Measurements from ENCODE around the gene SMARCC1. TPM values are rescaled to one million over a fixed set of nuclear protein-coding genes. Genes with fewer than 3 reads are reported as not detected.
"Not testable (repeated sequence)": the region's sequence is repeated elsewhere in the genome, so short reads cannot be mapped to it uniquely, and the experiment has no call there.

SMARCC1 gene
- total RNA-seq = 10 to 100 TPM; 25.9 to 34.3 TPM

GRCh38 chr3:47781685-47782445, at the start of gene SMARCC1:
SMARCC1 (minus strand) TSS chr3:47781893; CDS start chr3:47781797, 96 bp downstream.
- Histone ChIP-seq H3K9me3 (no peaks in the 10 kb centered on the region), H3K4me3 (peak within 1 kb of the TSS; percentile 58 to 80), H3K27ac (peak within 1 kb of the TSS; percentile 93 to 98 (median 95)), H3K36me3 (replicated peaks in 1 of 2; ENCODE audit: insufficient read depth in 1 of 2, low read depth in 2 of 2) (no peaks in the 10 kb centered on the region), H3K4me1 (peaks cover 23% of the 10 kb centered on the region), H3K27me3 (no peaks in the 10 kb centered on the region)
- DNase-seq (peak; percentile 98 to 99 (median 98)), ATAC-seq (peak; percentile 97)
- peak; percentile 89 to 97 (median 96) for TF ChIP-seq POLR2A (IDR thresholded peaks at IDR 0.05)
- TF ChIP-seq CTCF (IDR thresholded peaks at IDR 0.05) = peak in 3 of 7 experiments; percentile 27 to 33 (median 30)
- WGBS, 2 donors = 0 to 1% methylated on average over 17 to 79 of the region's 79 CpGs
- intact Hi-C loops (cut with DNase I) = no loop called here

- not testable (repeated sequence) for H3K4me3 ChIP-seq, ATAC-seq, DNase-seq, H3K27me3 ChIP-seq, H3K9me3 ChIP-seq, H3K27ac ChIP-seq
- intact Hi-C loops (cut with DNase I) = loop anchor here (10.0 kb wide), 1 partner anchor 325 kb away; no protein-coding TSS in a partner anchor
- 86 to 92% methylated on average over 9 of the region's 9 CpGs for WGBS, 2 donors
- peaks cover 0 to 25% of the 10 kb centered on the region in 2 donors for H3K36me3 ChIP-seq (replicated peaks in 1 of 2; ENCODE audit: insufficient read depth in 1 of 2, low read depth in 2 of 2)
- H3K4me1 ChIP-seq = peaks cover 18% of the 10 kb centered on the region
Observed at GRCh38 chr3:47829482-47829881, 47.8 kb upstream of the SMARCC1 start.

GRCh38 chr3:47825590-47825989, 43.9 kb upstream of the SMARCC1 start:
- Histone ChIP-seq H3K4me1 (peaks cover 21% of the 10 kb centered on the region), H3K4me3 (peak overlapping the region; percentile 94), H3K27me3 (no peaks in the 10 kb centered on the region), H3K9me3 (no peaks in the 10 kb centered on the region), H3K36me3 (replicated peaks in 1 of 2; ENCODE audit: insufficient read depth in 1 of 2, low read depth in 2 of 2) (peaks cover 0 to 9% of the 10 kb centered on the region in 2 donors), H3K27ac (peak overlapping the region in 2 of 4 donors; percentile 74 to 79)
- ATAC-seq = no peak
- no peak for TF ChIP-seq POLR2A (IDR thresholded peaks at IDR 0.05)
- no peak for TF ChIP-seq CTCF (IDR thresholded peaks at IDR 0.05)
- intact Hi-C loops (cut with DNase I) = loop anchor here (10.0 kb wide), 1 partner anchor 329 kb away; no protein-coding TSS in a partner anchor
- DNase-seq = no peak
- WGBS, 2 donors = 10 to 17% methylated on average over 2 to 7 of the region's 7 CpGs

- ATAC-seq (peak; percentile 99), DNase-seq (peak; percentile 76 to 85 (median 80))
- Histone ChIP-seq H3K27ac (peak overlapping the region; percentile 5 to 79 (median 75)), H3K36me3 (replicated peaks in 1 of 2; ENCODE audit: insufficient read depth in 1 of 2, low read depth in 2 of 2) (peaks cover 0 to 6% of the 10 kb centered on the region in 2 donors), H3K4me1 (peaks cover 21% of the 10 kb centered on the region), H3K4me3 (peak overlapping the region; percentile 94), H3K9me3 (no peaks in the 10 kb centered on the region), H3K27me3 (no peaks in the 10 kb centered on the region)
- intact Hi-C loops (cut with DNase I) = loop anchor here (10.0 kb wide), 1 partner anchor 330 kb away; no protein-coding TSS in a partner anchor
- TF ChIP-seq CTCF (IDR thresholded peaks at IDR 0.05) = peak; percentile 54 to 98 (median 86)
- TF ChIP-seq POLR2A (IDR thresholded peaks at IDR 0.05) = peak; percentile 28 to 60 (median 47)
- 4 to 9% methylated on average over 18 to 75 of the region's 77 CpGs for WGBS, 2 donors
Observed at GRCh38 chr3:47824541-47825473, 43.1 kb upstream of the SMARCC1 start.

- no peaks in the 10 kb centered on the region for H3K9me3 ChIP-seq
- TF ChIP-seq CTCF (IDR thresholded peaks at IDR 0.05) = no peak
- no peak for TF ChIP-seq POLR2A (IDR thresholded peaks at IDR 0.05)
- DNase-seq (no peak), ATAC-seq (no peak)
- no peaks in the 10 kb centered on the region for H3K27me3 ChIP-seq
- peaks cover 0 to 2% of the 10 kb centered on the region in 2 donors for H3K36me3 ChIP-seq (replicated peaks in 1 of 2; ENCODE audit: insufficient read depth in 1 of 2, low read depth in 2 of 2)
- H3K4me1 ChIP-seq = no peaks in the 10 kb centered on the region
- no peak overlapping the region for H3K27ac ChIP-seq
- 86 to 94% methylated on average over 7 of the region's 7 CpGs for WGBS, 2 donors
- no peak overlapping the region for H3K4me3 ChIP-seq
- intact Hi-C loops (cut with DNase I) = no loop called here
Observed at GRCh38 chr3:47817609-47818008, 35.9 kb upstream of the SMARCC1 start.
